ENCODE results near the gene MYO1E.
"Not testable (repeated sequence)": the region's sequence is repeated elsewhere in the genome, so short reads cannot be mapped to it uniquely, and the experiment has no call there.

MYO1E gene

DNA sequence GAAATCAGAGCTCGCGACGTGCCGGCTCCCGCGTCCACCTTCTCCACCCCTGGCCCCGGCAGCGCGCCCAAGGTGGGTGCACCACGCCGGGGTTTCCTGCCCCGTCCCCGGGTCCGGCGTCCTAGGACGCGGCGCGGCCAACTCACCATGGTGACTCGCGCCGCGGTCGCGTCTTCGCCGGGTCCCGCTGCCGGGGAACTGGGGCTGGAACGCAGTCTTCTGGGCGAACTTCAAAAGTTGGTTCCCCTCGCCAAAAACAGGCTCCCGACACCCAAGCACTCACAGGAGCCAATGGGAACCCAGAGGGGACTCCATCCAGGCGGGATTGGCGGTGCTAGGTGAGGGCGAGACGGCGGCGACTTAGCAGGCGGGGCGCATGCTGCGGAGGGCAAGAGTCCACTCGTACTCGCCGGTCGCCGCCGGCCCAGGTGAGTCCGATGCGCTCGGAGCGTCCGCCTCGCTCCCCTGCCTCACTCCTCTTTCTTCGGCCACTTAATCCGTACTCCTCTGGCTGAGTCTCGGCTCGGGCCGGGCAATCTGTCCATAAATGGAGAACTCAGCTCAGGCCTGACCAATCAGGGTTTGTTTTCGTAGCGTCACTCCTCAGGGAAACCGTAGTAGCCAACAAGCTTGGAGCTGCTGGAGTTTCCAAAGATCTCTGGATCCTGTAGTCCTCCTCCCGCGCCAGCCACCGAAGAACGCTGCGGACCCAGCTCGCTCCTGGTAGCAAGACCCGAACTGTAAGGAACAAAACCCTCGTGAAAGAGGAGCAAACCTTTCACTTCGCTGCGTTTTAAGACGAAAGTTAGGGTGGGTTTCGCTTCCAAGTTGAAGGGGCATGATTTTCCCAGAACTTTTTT is at the start of gene MYO1E:
MYO1E (minus strand) TSS at position 520 of the 860 bp plus-strand sequence; CDS start at position 149, 371 bp downstream.
- DNase-seq (ENCODE audit: low read depth, low spot score) = peak; percentile 98

DNA sequence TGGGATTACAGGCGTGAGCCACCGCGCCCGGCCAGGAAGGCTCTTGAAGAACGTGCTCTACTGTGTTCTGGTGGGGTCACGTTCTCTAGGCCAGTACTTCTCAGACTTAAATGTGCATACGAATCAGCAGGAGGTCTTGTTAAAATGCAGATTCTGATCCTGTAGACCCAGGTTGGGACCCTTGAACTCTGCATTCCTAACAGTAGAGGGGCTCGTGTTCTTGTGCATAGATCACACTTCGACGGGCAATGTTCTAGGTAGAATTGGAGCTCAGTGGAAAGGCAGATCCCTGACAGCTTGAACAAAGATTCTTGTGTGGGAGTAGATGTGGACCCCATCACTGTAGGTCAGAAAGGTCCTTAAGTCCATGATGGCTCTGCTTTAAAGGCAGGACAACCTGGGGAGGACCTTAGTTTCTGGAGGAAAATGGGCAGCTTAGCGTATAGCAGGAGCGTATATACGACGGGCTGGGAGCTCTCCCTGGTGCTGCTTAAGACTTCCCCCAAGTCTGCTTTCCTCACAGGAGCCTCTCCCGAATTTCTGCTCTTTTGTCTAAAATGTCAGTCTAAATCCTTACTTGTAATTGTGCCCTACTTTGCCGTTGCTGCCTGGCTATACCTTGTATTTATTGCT is 48.4 kb upstream of the MYO1E start:
- peak; percentile 51 for DNase-seq (ENCODE audit: low read depth, low spot score)

DNA sequence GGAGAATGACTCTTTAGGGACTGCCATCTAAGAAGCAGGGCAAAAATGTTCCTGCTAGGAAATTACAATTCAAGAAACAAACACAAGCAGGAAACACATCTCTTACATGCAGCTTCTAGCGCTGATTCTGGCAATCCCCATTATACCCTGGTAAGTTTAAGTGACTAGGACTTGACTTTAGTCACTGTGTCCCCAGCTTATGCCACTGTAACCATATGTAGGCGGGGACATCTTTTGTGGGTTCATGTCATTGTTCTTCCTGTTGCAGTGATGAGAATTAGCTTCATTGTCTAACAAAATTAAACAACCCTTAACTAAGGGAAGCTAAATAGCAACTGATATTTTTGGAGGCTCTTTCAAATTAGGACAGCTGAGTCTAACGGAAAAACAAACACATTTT is 47.4 kb upstream of the MYO1E start:
- DNase-seq (ENCODE audit: low read depth, low spot score) = no peak

DNA sequence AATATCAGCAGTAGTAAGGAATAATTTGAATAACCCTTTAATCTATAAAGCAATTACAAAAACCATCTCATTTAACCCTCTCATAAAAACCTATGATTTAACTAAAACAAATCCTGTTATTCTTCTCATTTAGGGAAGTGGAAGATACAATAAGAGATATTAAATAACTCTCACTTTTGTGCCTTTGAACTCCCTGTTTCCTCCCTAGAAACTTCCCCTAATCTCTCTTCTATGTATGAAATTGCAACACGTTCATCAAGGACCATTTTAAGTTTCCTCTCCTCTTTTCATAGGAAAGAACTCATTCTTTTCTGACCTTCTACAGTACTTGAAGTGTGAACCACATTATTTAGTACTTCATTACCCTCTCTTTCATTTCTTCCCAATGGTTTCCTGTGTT is 46.5 kb upstream of the MYO1E start:
- DNase-seq (ENCODE audit: low read depth, low spot score) = no peak

DNA sequence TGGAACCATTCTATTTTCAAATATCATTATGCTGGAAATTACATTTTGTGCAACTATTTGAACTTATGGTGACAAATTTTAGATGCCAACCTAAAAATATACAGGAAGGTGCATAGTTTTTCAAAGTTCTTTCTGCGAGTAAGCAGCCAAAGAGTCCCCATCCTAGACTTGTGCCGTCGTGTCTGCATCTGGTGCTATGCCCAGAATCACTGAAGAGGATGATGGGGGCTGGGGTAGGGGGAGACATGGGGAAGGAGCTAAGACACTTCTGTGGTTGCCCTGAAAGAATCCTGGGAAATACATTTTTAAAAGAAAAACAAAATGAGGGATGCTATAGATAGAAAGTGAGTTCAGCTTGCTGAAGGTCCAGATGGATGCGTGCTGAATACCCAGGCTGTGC is 44.1 kb upstream of the MYO1E start:
- no peak for DNase-seq (ENCODE audit: low read depth, low spot score)

DNA sequence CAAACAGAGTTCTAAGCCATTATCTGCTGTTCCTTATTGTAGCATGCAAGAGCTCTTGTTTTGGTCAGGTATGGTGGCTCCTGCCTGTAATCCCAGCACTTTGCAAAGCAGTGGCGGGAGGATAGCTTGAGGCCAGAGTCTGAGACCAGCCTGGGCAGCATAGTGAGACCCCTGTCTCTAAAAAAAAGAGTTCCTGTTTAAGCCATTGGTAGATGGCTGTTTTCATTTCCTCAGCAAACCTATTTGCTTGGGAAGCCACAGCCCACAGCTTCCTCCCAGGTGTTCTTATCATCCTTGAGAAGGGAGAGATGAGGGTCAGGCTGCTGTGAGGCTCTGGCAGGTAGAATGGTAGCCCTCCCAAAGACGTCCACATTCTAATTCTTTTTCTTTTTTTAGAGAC is 40.9 kb upstream of the MYO1E start:
- no peak for DNase-seq (ENCODE audit: low read depth, low spot score)

DNA sequence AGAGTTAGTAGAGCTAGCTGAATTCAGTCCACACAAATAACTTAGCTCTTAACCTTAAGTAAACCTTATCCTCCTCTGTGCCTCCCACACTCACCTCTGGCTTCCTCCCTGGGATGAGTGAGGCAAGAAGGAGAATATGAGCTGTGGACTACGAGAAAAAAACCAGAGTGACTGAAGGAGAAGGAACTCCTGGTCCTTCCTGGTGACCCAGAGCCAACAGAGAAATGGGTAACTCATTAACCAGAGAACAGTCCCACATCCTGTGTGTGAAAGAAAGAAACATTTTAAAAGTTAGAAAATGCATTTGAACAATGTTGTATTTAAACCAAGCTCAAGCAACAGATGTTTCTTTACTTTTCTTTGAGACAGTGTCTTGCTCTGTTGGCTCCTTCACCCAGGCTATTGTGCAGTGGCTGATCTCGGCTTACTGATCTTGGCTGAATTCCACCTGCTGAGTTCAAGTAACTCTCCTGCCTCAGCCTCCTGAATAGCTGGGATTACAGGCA is 37.8 kb upstream of the MYO1E start:
- no peak for DNase-seq (ENCODE audit: low read depth, low spot score)

DNA sequence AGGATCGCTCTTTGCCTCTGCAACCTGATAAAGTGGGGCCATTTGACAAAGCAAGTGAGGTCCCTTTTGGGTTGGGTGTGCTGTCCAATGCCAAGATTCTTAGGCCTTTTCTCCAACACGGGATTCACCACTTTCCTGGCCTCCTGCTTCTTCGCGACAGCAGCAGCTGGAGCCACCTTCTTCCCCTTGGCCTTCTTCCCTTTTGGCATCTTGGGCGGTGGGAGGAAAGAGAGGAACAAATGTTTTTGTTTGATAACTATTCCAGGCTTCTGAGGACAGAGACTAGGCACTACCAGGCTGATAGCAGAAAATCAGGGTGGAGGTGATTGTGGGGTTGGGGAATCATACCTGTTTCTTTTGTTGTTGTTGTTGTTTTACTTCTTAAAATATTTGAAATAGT is 35.3 kb upstream of the MYO1E start:
- no peak for DNase-seq (ENCODE audit: low read depth, low spot score)

DNA sequence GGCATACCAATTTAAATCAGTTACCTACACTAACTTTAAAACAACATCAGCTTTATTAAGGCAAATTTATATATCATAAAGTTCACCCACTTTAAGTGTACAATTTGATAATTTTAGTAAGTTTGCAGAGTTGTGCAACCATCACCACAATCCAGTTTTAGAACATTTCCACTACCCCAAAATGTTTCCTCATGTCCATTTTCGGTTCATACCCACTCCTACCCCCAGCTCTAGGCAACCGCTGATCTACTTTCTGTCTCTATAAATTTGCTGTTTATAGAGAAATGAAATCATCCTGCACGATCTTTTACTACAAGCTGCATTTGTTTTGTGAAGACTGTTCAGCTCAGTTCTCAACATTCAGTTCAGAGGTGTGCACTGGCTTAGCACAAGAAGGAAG is 33.8 kb upstream of the MYO1E start:
- no peak for DNase-seq (ENCODE audit: low read depth, low spot score)

DNA sequence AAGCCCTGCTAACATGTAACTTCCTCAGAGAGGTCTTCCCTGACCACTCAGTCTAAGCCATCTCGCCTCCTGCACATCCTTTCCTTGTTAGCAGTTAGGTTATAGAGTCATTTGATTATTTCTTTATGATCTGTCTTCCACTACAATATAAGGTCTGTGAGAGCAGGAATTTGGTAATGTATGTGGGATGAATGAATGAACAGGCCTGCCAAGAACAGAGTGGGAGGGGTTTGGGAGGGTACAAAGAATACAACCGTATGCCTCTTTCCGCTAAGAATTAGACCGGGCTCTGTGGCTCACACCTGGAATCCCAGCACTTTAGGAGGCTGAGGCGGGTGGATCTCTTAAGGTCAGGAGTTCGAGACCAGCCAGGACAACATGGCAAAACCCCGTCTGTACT is 32.4 kb upstream of the MYO1E start:
- no peak for DNase-seq (ENCODE audit: low read depth, low spot score)

DNA sequence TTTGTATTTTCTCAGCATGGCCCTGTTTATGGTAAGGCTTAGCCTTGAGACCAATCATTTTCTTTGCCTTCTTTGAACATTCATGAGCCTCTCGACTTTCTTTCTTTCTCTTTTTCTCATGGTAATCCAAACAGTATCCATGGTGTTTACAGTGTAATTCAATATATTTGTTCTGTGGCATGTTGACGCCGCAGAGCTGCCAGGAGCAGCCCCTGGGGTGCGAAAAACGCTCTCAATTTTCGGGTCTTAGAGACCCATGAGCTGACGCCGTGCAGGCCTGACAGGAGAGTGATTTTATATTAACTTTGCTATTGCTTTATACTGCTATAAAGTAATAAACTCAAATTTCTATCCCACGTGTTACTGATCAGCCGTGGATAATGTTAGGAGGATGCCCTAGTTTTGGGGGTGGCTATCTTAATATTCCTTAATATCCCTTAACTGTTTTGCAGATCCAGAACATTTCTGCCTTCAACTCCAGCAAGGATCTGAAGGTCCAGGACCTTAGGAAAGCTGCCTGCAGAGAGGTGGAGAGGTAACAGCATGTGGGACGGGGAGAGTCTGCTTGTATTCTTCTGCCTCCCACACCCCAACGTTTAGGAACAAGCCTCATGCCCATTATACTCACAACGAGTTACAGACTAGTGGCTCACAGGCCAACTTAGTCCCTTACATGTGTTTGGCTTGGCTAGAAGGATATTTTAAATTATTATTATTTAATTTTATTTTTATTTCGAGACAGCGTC is 29.3 kb upstream of the MYO1E start:
- no peak for DNase-seq (ENCODE audit: low read depth, low spot score)

DNA sequence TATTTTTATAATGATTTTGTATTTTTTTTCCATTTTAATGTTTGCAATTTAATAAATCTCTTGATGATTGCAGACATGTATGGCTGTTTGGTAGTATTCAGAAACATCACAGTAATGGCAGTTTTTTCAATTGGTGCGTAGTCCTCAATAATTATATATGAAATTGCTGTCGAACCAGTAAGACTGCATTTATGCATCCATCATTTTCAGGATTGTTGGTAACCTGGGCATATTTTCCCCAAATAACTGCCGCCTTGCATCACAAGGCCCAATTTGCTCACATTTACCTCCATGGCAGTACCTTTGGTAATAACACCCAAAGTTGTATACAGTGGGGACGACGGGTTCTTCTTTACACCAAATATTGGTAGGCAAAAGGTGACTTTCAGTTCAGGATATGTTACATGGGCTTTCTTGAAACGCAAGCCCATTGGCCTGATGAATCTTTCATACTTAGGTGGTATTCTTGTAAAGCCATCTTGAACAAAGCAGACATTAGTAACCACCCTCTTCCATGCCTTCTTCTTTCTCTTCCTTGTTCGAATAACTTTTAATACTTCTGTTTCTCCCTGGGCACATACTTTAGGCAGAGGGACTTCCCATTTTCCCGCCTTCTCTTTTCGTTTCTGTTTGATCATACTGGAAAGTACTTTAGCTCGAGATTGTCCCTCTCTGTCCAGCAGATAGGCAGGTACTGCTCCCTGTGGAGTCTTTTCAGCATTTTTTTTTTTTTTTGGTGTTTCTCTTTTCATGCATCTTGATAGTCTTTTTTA is 28.6 kb upstream of the MYO1E start:
- not testable (repeated sequence) for DNase-seq (ENCODE audit: low read depth, low spot score)

DNA sequence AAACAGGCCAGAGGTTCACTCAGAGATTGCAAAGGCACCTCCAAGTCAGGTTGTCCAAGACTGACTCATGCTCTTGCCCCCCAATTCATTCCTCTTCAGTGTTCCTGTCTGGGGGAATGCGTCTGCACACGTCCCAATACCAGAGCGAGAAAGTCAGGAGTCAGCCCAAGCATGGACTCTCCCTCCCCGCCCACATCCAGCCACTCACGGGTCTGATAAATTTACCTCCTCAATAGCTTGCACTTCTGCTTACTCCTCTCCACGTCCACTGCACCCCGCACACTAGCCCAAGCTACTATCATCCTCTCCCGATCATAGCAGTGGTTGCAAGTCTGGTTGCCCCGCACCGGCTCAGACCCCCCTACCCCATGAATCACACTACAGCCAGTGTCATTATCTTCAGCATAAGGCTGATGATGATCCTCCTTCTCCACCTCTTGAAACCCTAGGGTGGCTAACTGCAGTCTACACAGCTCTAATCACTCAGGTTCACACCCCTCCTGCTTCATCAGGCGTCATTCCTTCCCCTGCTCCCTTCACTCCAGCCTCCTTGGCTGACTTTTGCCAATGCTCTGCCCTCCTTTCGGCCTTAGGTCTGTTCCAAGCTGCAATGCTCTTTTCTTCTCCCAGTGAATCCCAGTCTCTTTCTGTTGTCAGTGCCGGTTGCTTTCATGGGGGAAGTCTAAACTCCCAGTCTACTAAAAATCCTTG is 27.6 kb upstream of the MYO1E start:
- no peak for DNase-seq (ENCODE audit: low read depth, low spot score)

DNA sequence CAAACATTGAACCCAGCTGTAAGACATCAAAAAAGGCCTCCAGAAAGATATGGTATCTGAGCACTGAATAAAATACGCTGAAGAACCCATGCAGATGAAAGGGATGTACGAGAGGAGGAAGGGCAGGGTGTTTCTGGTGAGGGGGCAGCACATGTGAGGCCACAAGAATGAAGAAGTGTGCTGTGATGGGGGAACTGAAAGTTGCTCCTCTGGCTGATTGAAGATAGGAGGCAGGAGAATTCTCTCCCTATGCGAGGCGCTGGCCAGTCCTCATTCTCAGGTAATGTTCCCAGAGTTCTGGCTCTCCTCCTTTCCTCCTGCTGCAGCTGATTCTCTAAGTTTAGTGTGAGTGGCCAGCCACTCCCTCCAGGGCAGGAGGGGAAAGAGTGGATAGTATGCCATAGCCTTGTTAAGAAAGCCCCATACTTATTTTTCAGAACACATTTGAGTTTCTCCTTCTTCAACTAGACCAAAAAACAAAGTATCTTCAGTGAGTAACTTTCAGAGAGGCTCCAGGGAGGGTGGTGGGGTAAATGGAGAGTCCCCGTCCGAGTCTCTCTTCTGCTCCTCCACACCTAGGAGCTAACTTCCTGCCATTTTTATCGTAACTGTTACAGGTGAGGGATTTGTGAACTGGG is 26.9 kb upstream of the MYO1E start:
- DNase-seq (ENCODE audit: low read depth, low spot score) = no peak

DNA sequence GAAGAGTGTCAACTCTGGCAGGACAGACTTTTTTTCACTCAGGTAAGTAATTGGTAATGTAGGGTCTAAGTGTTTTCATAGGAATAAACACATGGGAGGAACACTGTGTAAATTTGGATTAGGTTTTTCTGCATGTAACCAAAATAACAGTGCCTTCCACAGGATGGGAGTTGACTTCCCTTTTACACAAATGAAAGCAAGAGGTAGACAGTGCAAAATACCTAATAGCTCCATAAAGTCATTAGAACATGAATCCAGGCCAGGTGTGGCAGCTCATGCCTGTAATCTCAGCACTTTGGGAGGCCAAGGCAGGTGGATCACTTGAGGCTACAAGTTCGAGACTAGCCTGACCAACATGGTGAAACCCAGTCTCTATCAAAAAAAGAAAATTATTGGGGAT is 25.5 kb upstream of the MYO1E start:
- DNase-seq (ENCODE audit: low read depth, low spot score) = no peak

DNA sequence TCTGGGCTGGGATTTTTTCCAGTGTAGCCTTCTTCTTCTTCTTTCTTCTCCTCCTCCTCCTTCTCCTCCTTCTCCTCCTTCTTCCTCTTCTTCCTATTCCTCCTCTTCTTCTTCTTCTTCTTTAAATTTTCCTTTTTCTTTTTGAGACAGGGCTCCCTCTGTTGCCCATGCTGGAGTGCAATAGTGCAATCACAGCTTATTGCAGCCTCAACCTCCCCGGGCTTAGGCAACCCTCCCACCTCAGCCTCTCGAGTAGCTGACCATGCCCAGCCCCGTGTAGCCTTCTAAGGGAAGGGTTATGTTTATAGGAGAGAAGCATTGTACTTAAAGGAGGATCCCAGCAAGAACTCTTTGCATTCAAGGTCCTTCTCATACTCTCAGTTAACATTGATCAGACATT is 24.0 kb upstream of the MYO1E start:
- DNase-seq (ENCODE audit: low read depth, low spot score) = no peak

DNA sequence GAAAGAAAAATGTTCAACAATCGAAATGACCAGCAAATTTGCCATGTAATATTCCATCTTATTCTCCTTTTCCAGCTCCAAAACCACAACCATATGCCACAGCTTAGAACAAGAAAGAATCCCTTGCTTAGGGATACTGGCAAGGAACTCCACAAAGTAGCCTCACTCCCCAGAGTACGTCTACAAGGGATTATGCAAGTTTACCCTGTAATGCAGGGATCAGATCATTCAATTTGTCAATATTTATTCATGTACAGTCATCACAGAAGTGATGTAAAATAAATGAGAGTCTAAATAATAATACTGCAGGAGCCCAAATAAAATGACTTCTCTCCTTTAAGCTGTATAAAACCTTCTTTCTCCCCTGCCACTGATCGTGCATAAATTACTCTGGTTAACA is 23.5 kb upstream of the MYO1E start:
- no peak for DNase-seq (ENCODE audit: low read depth, low spot score)

DNA sequence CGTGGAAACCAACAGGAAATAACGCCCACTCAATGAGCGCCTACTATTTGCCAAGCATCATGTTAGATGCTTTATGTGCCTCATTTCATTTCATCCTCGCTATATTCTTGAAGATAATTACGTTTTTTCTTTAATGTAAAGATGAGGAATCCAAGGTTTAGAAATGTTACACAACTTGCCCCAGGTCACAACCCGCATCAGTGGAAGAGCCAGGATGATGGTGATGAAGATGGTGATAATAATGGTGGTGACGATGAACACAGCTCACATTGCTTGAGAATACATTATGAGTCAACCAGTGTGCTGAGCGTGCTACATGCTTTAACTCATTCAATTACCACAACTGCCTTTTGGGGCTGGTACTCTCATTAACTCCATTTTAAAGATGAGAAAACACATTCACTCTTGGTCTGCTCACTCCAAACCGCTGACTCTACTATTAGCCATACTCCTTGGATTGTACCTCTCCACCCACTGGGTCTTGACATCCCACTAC is 21.5 kb upstream of the MYO1E start:
- no peak for DNase-seq (ENCODE audit: low read depth, low spot score)

DNA sequence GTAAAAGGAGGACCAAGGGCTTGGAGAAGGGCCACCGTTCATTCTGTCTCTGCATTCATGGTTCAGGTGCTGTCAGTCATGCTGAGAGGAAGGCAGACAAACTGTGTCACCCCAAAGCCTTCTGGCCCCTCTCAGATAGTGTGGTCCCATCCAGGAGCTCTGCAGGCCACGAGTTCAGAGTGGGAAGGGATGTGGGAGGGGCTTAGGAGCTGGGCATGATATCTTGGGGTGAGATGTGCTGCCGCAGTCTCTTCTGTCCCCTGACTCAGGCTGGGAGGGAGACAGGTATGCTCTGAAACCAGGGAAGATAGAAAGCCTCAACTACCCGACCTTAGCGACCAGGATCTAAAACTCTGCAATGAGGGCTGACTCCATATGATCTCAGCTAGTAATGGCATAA is 19.6 kb upstream of the MYO1E start:
- no peak for DNase-seq (ENCODE audit: low read depth, low spot score)

DNA sequence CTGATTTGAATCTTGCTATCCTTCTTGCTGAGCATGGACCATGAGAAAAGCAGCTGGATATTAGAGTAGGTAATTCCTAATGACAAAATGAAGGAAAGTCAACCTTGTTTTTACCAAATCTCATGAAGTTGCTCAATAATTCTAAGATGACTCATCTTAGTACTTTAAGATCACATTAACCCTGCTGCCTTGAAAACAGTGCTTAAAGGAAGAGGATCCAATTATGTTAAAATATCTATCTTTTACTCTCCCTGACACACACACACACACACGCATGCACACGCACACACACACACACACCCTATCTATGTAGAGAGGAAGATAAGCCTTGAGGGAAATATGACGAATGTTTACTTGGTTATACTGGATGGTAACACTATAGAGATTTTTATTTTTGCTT is 16.0 kb upstream of the MYO1E start:
- peak; percentile 20 for DNase-seq (ENCODE audit: low read depth, low spot score)
